ENCODE results near the gene RNF123.

Gene RNF123

GRCh38 chr3:49654176-49654825 is 35.1 kb upstream of the RNF123 start:
- no peak for DNase-seq (ENCODE audit: low read depth, low spot score)
- Histone ChIP-seq H3K9ac (ENCODE audit: insufficient read length, low read depth) (no peak overlapping the region), H3K9me3 (ENCODE audit: insufficient read depth, low read length) (no peaks in the 10 kb centered on the region), H3K4me3 (ENCODE audit: insufficient read length, low read depth) (no peak overlapping the region), H3K4me1 (ENCODE audit: insufficient read depth, insufficient read length) (peaks cover 9% of the 10 kb centered on the region), H3K36me3 (ENCODE audit: insufficient read depth, insufficient read length, low read length) (no peaks in the 10 kb centered on the region), H3K27me3 (ENCODE audit: insufficient read depth, insufficient read length) (no peaks in the 10 kb centered on the region)
- TF ChIP-seq ZNF274 (IDR thresholded peaks at IDR 0.05; ENCODE audit: low read depth, low read length) (no peak), SUZ12 (IDR thresholded peaks at IDR 0.05; ENCODE audit: extremely low read depth, insufficient read depth, insufficient read length) (no peak), YY1 (IDR thresholded peaks at IDR 0.05; ENCODE audit: insufficient read depth, insufficient read length) (no peak)

- no peak for TF ChIP-seq ZNF274 (IDR thresholded peaks at IDR 0.05; ENCODE audit: low read depth, low read length)
- TF ChIP-seq YY1 (IDR thresholded peaks at IDR 0.05; ENCODE audit: insufficient read depth, insufficient read length), result no peak
- no peak for TF ChIP-seq SUZ12 (IDR thresholded peaks at IDR 0.05; ENCODE audit: extremely low read depth, insufficient read depth, insufficient read length)
- Histone ChIP-seq H3K27me3 (ENCODE audit: insufficient read depth, insufficient read length) (no peaks in the 10 kb centered on the region), H3K36me3 (ENCODE audit: insufficient read depth, insufficient read length, low read length) (no peaks in the 10 kb centered on the region), H3K4me3 (ENCODE audit: insufficient read length, low read depth) (no peak overlapping the region), H3K9ac (ENCODE audit: insufficient read length, low read depth) (no peak overlapping the region), H3K4me1 (ENCODE audit: insufficient read depth, insufficient read length) (peaks cover 4% of the 10 kb centered on the region), H3K9me3 (ENCODE audit: insufficient read depth, low read length) (no peaks in the 10 kb centered on the region)
- no peak for DNase-seq (ENCODE audit: low read depth, low spot score)
Measured at GRCh38 chr3:49654955-49655556, 34.3 kb upstream of the RNF123 start.

- H3K4me1 ChIP-seq (ENCODE audit: insufficient read depth, insufficient read length), result peaks cover 4% of the 10 kb centered on the region
- no peak overlapping the region for H3K9ac ChIP-seq (ENCODE audit: insufficient read length, low read depth)
- H3K9me3 ChIP-seq (ENCODE audit: insufficient read depth, low read length), result no peaks in the 10 kb centered on the region
- no peak for DNase-seq (ENCODE audit: low read depth, low spot score)
- H3K4me3 ChIP-seq (ENCODE audit: insufficient read length, low read depth), result no peak overlapping the region
- H3K36me3 ChIP-seq (ENCODE audit: insufficient read depth, insufficient read length, low read length), result no peaks in the 10 kb centered on the region
- TF ChIP-seq ZNF274 (IDR thresholded peaks at IDR 0.05; ENCODE audit: low read depth, low read length), result no peak
- TF ChIP-seq YY1 (IDR thresholded peaks at IDR 0.05; ENCODE audit: insufficient read depth, insufficient read length), result no peak
- no peak for TF ChIP-seq SUZ12 (IDR thresholded peaks at IDR 0.05; ENCODE audit: extremely low read depth, insufficient read depth, insufficient read length)
- H3K27me3 ChIP-seq (ENCODE audit: insufficient read depth, insufficient read length), result no peaks in the 10 kb centered on the region
Measured at GRCh38 chr3:49655731-49656285, 33.5 kb upstream of the RNF123 start.

GRCh38 chr3:49656541-49657112 is 32.7 kb upstream of the RNF123 start:
- Histone ChIP-seq H3K36me3 (ENCODE audit: insufficient read depth, insufficient read length, low read length) (no peaks in the 10 kb centered on the region), H3K4me3 (ENCODE audit: insufficient read length, low read depth) (no peak overlapping the region), H3K4me1 (ENCODE audit: insufficient read depth, insufficient read length) (peaks cover 4% of the 10 kb centered on the region), H3K9me3 (ENCODE audit: insufficient read depth, low read length) (no peaks in the 10 kb centered on the region), H3K9ac (ENCODE audit: insufficient read length, low read depth) (no peak overlapping the region), H3K27me3 (ENCODE audit: insufficient read depth, insufficient read length) (no peaks in the 10 kb centered on the region)
- no peak for DNase-seq (ENCODE audit: low read depth, low spot score)
- no peak for TF ChIP-seq YY1 (IDR thresholded peaks at IDR 0.05; ENCODE audit: insufficient read depth, insufficient read length)
- TF ChIP-seq ZNF274 (IDR thresholded peaks at IDR 0.05; ENCODE audit: low read depth, low read length), result no peak
- TF ChIP-seq SUZ12 (IDR thresholded peaks at IDR 0.05; ENCODE audit: extremely low read depth, insufficient read depth, insufficient read length), result no peak

GRCh38 chr3:49657208-49657915 is 32.0 kb upstream of the RNF123 start:
- H3K27me3 ChIP-seq (ENCODE audit: insufficient read depth, insufficient read length), result no peaks in the 10 kb centered on the region
- peaks cover 4% of the 10 kb centered on the region for H3K4me1 ChIP-seq (ENCODE audit: insufficient read depth, insufficient read length)
- H3K9me3 ChIP-seq (ENCODE audit: insufficient read depth, low read length), result no peaks in the 10 kb centered on the region
- no peaks in the 10 kb centered on the region for H3K36me3 ChIP-seq (ENCODE audit: insufficient read depth, insufficient read length, low read length)
- no peak overlapping the region for H3K9ac ChIP-seq (ENCODE audit: insufficient read length, low read depth)
- H3K4me3 ChIP-seq (ENCODE audit: insufficient read length, low read depth), result no peak overlapping the region
- no peak for TF ChIP-seq YY1 (IDR thresholded peaks at IDR 0.05; ENCODE audit: insufficient read depth, insufficient read length)
- TF ChIP-seq ZNF274 (IDR thresholded peaks at IDR 0.05; ENCODE audit: low read depth, low read length), result no peak
- TF ChIP-seq SUZ12 (IDR thresholded peaks at IDR 0.05; ENCODE audit: extremely low read depth, insufficient read depth, insufficient read length), result no peak
- no peak for DNase-seq (ENCODE audit: low read depth, low spot score)

GRCh38 chr3:49658711-49659110 is 30.6 kb upstream of the RNF123 start:
- TF ChIP-seq YY1 (IDR thresholded peaks at IDR 0.05; ENCODE audit: insufficient read depth, insufficient read length) (no peak), SUZ12 (IDR thresholded peaks at IDR 0.05; ENCODE audit: extremely low read depth, insufficient read depth, insufficient read length) (no peak), ZNF274 (IDR thresholded peaks at IDR 0.05; ENCODE audit: low read depth, low read length) (no peak)
- Histone ChIP-seq H3K9me3 (ENCODE audit: insufficient read depth, low read length) (no peaks in the 10 kb centered on the region), H3K9ac (ENCODE audit: insufficient read length, low read depth) (no peak overlapping the region), H3K27me3 (ENCODE audit: insufficient read depth, insufficient read length) (no peaks in the 10 kb centered on the region), H3K4me3 (ENCODE audit: insufficient read length, low read depth) (no peak overlapping the region), H3K36me3 (ENCODE audit: insufficient read depth, insufficient read length, low read length) (no peaks in the 10 kb centered on the region), H3K4me1 (ENCODE audit: insufficient read depth, insufficient read length) (peaks cover 9% of the 10 kb centered on the region)
- DNase-seq (ENCODE audit: low read depth, low spot score), result no peak
